Measurements from ENCODE around the gene MGRN1.

GRCh38 chr16:4664538-4665418 is 40.2 kb downstream of the MGRN1 start:
- TF ChIP-seq POLR2A (IDR thresholded peaks at IDR 0.05) (no peak), POLR2AphosphoS5 (IDR thresholded peaks at IDR 0.05) (no peak)
